LNCaP clone FGC (cell line): ENCODE results near the gene DOCK6.
"Not testable (repeated sequence)": the region's sequence is repeated elsewhere in the genome, so short reads cannot be mapped to it uniquely, and the experiment has no call there.

Experiments
- DNase-seq: peaks from one replicate; pipeline ENCODE4 v3.0.0-alpha.2; 2011; ENCODE audit warnings: low read depth
- H3K4me3 ChIP-seq: 2 replicates; pipeline ENCODE4 v1.5.1; 2011; ENCODE audit warnings: mild to moderate bottlenecking, low read depth, low read length, control low read depth
- TF ChIP-seq, protein P1 (sequence below): IDR thresholded peaks from 2 replicates; pipeline ENCODE4 v1.5.1; 2012; ENCODE audit warnings: mild to moderate bottlenecking; ENCODE audit not compliant: control insufficient read depth, insufficient read depth; ENCODE audit errors: extremely low read depth

The DOCK6 gene

DNA sequence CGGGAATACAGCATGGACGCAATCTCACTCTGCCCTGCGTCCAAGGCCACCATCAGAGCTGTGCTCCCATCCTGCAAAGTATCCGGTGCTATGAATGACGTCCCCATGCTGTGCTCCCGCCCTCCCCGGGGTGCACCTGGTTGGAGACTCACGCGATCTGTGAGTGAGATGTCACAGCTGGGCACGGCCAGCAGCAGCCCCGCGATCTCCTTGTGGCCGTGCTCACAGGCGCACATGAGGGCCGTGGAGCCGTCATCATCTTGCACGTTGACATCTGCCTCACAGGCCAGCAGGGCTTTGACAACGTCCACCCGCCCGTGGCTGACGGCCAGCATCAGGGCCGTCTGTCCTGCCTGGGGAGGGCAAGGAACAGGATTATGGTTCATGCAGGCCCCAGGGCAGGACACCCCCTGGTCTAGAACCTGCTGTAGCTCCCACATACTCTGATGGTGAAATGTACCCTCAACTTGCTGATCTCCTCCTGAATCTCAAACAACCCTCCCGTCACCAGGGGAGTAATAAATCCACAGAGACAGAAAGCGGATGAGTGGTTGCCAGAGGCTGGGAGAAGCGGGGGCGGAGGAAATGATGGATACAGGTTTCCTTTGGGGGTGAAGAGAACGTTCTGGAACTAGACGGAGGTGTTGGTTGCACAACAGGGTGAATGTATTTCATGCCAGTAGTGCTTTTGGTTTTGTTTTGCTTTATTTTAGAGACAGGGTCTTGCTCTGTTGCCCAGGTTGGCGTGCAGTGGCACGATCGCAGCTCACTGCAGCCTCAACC lies 92.2 kb downstream of the DOCK6 start:
- TF ChIP-seq, protein P1, sequence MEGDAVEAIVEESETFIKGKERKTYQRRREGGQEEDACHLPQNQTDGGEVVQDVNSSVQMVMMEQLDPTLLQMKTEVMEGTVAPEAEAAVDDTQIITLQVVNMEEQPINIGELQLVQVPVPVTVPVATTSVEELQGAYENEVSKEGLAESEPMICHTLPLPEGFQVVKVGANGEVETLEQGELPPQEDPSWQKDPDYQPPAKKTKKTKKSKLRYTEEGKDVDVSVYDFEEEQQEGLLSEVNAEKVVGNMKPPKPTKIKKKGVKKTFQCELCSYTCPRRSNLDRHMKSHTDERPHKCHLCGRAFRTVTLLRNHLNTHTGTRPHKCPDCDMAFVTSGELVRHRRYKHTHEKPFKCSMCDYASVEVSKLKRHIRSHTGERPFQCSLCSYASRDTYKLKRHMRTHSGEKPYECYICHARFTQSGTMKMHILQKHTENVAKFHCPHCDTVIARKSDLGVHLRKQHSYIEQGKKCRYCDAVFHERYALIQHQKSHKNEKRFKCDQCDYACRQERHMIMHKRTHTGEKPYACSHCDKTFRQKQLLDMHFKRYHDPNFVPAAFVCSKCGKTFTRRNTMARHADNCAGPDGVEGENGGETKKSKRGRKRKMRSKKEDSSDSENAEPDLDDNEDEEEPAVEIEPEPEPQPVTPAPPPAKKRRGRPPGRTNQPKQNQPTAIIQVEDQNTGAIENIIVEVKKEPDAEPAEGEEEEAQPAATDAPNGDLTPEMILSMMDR, result no peak
- no peak overlapping the region for H3K4me3 ChIP-seq
- DNase-seq, result no peak

DNA sequence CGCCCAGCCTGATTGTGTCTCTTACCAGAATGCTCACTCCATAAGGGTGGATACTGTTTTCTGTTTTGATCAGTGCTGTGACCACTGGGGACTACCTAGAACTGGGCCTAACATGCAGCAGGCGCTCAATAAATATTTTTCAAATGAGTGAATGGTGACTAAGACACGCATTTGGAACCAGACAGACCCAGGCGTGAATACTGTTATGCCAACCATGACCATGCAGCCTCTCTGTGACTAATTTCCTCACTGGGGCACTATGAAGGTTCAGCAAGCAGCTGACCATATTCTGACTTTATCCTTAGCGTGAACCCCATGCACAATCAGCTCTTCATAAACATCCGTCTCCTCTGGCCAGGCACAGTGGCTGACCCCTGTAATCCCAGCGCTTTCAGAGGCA lies 93.8 kb downstream of the DOCK6 start:
- TF ChIP-seq, protein P1, result no peak
- no peak overlapping the region for H3K4me3 ChIP-seq
- DNase-seq, result no peak

DNA sequence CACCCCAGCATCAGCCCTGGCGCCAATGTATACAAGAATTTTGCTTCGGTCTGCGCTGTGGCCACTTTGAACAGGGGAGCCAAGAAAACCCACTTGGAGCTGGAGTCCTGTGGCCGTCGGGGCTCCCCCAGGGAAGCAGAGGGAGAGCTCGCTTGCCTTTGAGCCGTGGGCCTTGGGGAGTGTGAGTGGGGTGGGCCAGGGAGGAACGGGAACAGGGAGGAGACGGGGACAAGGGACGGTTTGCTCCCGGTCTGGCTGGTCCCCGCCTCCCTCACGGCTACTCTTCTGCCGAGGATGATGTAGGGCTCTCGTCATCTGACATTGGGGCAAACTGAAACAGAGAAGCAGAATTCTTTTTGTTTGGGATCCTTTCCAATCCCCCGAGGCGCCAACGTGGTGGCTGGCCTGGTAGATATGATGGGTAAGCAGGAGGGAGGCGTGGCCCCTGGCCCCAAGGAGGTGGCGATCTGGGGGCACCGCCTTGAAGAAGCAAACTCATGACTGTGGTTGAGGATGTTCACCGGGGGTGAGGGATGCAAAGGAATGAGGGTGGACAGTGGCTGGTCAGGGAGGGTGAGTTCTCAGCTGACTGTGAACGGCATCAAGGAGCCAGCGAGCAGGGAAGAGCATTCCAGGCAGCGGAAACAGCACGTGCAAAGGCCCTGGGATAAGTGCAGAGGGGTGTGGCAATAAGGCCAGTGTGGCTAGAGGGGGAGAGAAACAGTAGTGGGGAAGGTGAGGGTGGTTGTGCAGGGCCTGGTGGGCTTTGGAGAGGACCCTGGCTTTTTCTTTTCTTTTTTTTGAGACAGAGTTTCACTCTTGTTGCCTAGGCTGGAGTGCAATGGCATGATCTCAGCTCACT lies 95.8 kb downstream of the DOCK6 start:
- no peak overlapping the region for H3K4me3 ChIP-seq
- TF ChIP-seq, protein P1, result no peak
- no peak for DNase-seq

DNA sequence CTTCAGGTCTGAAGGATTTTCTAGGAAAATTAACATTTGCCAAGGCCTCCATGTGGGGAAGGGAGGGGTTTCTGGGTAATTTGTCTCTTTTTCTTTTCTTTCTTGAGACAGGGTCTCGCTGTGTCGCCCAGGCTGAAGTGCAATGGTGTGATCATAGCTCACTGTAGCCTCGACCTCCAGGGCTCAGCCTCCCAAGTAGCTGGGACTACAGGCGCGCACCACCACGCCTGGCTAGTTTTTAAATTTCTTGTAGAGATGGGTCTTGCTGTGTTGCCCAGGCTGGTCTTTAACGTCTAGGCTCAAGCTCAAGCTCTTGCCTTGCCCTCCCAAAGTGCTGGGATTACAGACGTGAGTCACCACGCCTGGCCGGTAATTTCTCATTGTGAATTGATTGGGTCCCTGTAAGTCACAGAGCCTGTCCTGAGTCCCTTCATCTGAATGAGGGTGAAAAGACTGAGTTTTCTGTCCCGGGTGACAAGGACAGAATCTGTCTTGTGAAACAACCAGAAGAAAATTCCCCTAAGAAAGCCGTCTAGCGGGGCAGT lies 96.8 kb downstream of the DOCK6 start:
- TF ChIP-seq, protein P1, result no peak

DNA sequence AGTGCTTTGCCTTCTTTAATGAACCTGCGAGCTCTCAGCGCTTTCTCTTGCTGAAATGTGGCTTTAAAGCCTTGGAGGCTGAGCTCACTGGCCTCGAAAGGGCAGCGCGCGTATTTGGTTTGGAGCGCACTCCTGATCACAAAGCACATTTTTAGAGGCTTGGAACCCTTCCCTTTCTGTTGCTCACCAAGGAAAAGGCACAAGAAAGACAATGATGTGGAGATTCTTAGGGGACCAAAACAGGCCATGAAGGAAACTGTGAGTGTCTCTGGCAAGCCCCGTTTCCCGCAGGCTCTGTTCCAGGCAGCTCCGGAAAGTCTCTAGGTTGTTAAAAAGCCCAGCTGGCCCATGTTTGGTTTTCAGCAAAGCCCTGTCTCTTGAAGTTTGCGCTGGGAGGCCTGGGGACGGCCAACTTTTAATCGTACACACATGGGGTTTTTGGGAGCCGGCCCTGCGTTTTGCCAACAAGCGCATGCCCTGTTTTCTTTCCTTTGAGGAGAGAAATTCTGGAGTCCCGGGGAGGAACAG lies 97.4 kb downstream of the DOCK6 start:
- DNase-seq, result no peak
- H3K4me3 ChIP-seq, result no peak overlapping the region
- TF ChIP-seq, protein P1, result no peak

More for the DNA sequence above, 96.8 kb downstream of the DOCK6 start:
- DNase-seq, result no peak
- no peak overlapping the region for H3K4me3 ChIP-seq

DNA sequence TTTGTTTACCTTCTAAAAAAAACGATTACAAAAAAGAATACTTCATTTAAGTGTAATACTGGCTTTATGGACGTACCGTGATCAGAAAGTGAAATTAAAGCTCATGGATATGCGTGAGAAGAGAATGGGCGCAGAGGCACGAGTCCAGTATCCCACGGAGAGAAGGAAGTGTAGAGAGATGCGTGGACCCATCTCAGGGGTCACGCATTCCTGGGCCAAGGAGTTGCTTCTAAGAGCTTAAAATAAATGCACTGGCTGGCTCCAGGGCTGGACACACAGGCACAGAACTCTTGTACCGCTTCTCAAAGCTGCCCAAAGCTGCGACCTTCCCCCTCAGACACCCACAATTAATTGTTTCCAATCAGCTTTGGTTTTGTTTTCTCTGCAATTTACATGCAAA lies 98.0 kb downstream of the DOCK6 start:
- TF ChIP-seq, protein P1, result no peak

DNA sequence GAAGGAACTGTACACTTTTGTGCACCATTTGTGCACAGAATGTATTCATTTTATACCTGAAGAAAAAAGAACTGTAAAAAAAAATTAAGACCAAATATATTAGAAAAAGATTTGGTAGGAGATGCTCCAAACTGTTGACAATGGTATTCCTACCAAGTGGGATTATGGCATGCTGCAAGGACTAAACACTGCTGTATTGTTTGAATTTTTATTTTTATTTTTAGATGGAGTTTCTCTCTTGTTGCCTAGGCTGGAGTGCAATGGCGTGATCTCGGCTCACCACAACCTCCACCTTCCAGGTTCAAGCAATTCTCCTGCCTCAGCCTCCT lies 101.9 kb downstream of the DOCK6 start:
- not testable (repeated sequence) for DNase-seq, H3K4me3 ChIP-seq

More for the DNA sequence above, 98.0 kb downstream of the DOCK6 start:
- no peak overlapping the region for H3K4me3 ChIP-seq
- DNase-seq, result no peak
